GM19035 (cell line): Measurements from ENCODE around the gene TARDBP.
"Not testable (repeated sequence)": the region's sequence is repeated elsewhere in the genome, so short reads cannot be mapped to it uniquely, and the experiment has no call there.

ENCODE experiments used
- ATAC-seq: cut with Tn5 transposase; IDR thresholded peaks from one replicate; pipeline ENCODE4 v1.9.1; 2021; ENCODE audit not compliant: unreplicated experiment

TARDBP gene

GRCh38 chr1:11042065-11042464, 29.6 kb downstream of the TARDBP start:
- no peak for ATAC-seq

- ATAC-seq: no peak
These were observed 30.8 kb downstream of the TARDBP start for GRCh38 chr1:11042995-11043874.

- ATAC-seq: no peak
These were observed 31.8 kb downstream of the TARDBP start for GRCh38 chr1:11044086-11044848.

- no peak for ATAC-seq
These were observed 32.5 kb downstream of the TARDBP start for GRCh38 chr1:11044849-11045427.

- ATAC-seq: no peak
These were observed 33.2 kb downstream of the TARDBP start for GRCh38 chr1:11045428-11046269.

GRCh38 chr1:11046270-11046566, 33.8 kb downstream of the TARDBP start:
- ATAC-seq: no peak

- no peak for ATAC-seq
These were observed 34.3 kb downstream of the TARDBP start, which contains the start of gene MASP2 for GRCh38 chr1:11046625-11047365. TSS of gene MASP2 (minus strand) at chr1:11047239. CDS start at chr1:11047207, 32 bp downstream.

- not testable (repeated sequence) for ATAC-seq
These were observed 38.7 kb downstream of the TARDBP start for GRCh38 chr1:11051121-11051520.

- ATAC-seq: no peak
These were observed 39.5 kb downstream of the TARDBP start for GRCh38 chr1:11051781-11052511.

- no peak for ATAC-seq
These were observed 40.6 kb downstream of the TARDBP start for GRCh38 chr1:11052839-11053757.

GRCh38 chr1:11053758-11054137, 41.3 kb downstream of the TARDBP start:
- ATAC-seq: no peak

- no peak for ATAC-seq
These were observed 41.7 kb downstream of the TARDBP start for GRCh38 chr1:11054181-11054580.

- ATAC-seq: no peak
These were observed 42.2 kb downstream of the TARDBP start for GRCh38 chr1:11054666-11055065.

GRCh38 chr1:11055676-11056075, 43.2 kb downstream of the TARDBP start:
- no peak for ATAC-seq

- ATAC-seq: no peak
These were observed 44.0 kb downstream of the TARDBP start for GRCh38 chr1:11056504-11056903.

- ATAC-seq: no peak
These were observed 45.0 kb downstream of the TARDBP start for GRCh38 chr1:11057477-11057876.

- no peak for ATAC-seq
These were observed 45.6 kb downstream of the TARDBP start for GRCh38 chr1:11058026-11058425.

GRCh38 chr1:11058595-11059154, 46.2 kb downstream of the TARDBP start:
- ATAC-seq: no peak
